Neuronal stem cell (in vitro differentiated cells): ENCODE measurements around the gene H2BK1.

Experiments used
- DNase-seq: peaks from one replicate; pipeline ENCODE4 v3.0.0-alpha.2; 2013; ENCODE audit warnings: low spot score
- H2AFZ ChIP-seq: one replicate; pipeline ENCODE4 v1.6.1; 2013; ENCODE audit warnings: mild to moderate bottlenecking, low read length, inconsistent platforms
- H2AK5ac ChIP-seq: 2 replicates; pipeline ENCODE4 v1.6.1; 2013; ENCODE audit warnings: low read depth, mild to moderate bottlenecking, inconsistent platforms, low read length, moderate library complexity, mixed read lengths
- H2BK120ac ChIP-seq: 2 replicates; pipeline ENCODE4 v1.6.1; 2013; ENCODE audit warnings: low read depth, mild to moderate bottlenecking, inconsistent platforms, low read length, moderate library complexity, mixed read lengths
- H2BK12ac ChIP-seq: one replicate; pipeline ENCODE4 v1.6.1; 2013; ENCODE audit warnings: low read length, inconsistent platforms
- H2BK15ac ChIP-seq: 2 replicates; pipeline ENCODE4 v1.6.1; 2013; ENCODE audit warnings: mild to moderate bottlenecking, low read length, inconsistent platforms, mixed read lengths
- H2BK5ac ChIP-seq: one replicate; pipeline ENCODE4 v1.6.1; 2013; ENCODE audit warnings: inconsistent platforms, mild to moderate bottlenecking, low read length, moderate library complexity
- H3K14ac ChIP-seq: one replicate; pipeline ENCODE4 v1.6.1; 2013; ENCODE audit warnings: low read length, inconsistent platforms
- H3K18ac ChIP-seq: 2 replicates; pipeline ENCODE4 v1.6.1; 2013; ENCODE audit warnings: low read length, inconsistent platforms
- H3K23ac ChIP-seq: 2 replicates; pipeline ENCODE4 v1.6.1; 2013; ENCODE audit warnings: low read depth, mild to moderate bottlenecking, mixed read lengths, low read length, inconsistent platforms; ENCODE audit not compliant: poor library complexity
- H3K27ac ChIP-seq: replicated peaks from 3 replicates; pipeline ENCODE4 v1.5.1; 2013; ENCODE audit warnings: low read length, inconsistent platforms
- H3K27me3 ChIP-seq, 3 experiments: 2 replicates each; pipeline ENCODE4 v1.6.1; 2013; ENCODE audit warnings: low read length in 3 of 3, mild to moderate bottlenecking in 2 of 3, inconsistent platforms in 1 of 3, low read depth in 1 of 3, mixed read lengths in 1 of 3, moderate library complexity in 1 of 3; ENCODE audit not compliant: control insufficient read depth in 3 of 3, insufficient read depth in 3 of 3
- H3K36me3 ChIP-seq, 2 donors: replicated peaks in 1 of 2; 2 replicates each; pipeline ENCODE4 v1.6.1; 2013; ENCODE audit warnings: low read length in 2 of 2; ENCODE audit not compliant: control insufficient read depth in 2 of 2, insufficient read depth in 2 of 2
- H3K4ac ChIP-seq: 2 replicates; pipeline ENCODE4 v1.6.1; 2013; ENCODE audit warnings: inconsistent platforms, mild to moderate bottlenecking, low read length, moderate library complexity
- H3K4me1 ChIP-seq, 2 donors: 1 replicate in 1 of 2; 2 replicates in 1 of 2; pipeline ENCODE4 v1.6.1; 2013; ENCODE audit warnings: low read length in 2 of 2, low read depth in 1 of 2; ENCODE audit not compliant: control insufficient read depth in 2 of 2, insufficient read depth in 1 of 2
- H3K4me2 ChIP-seq: one replicate; pipeline ENCODE4 v1.6.1; 2013; ENCODE audit warnings: mild to moderate bottlenecking, low read length, inconsistent platforms; ENCODE audit not compliant: insufficient read depth, poor library complexity, severe bottlenecking
- H3K4me3 ChIP-seq, 2 donors: 2 replicates each; pipeline ENCODE4 v1.5.1; 2013; ENCODE audit warnings: low read length in 2 of 2, mild to moderate bottlenecking in 2 of 2, inconsistent platforms in 1 of 2, moderate library complexity in 1 of 2
- H3K79me1 ChIP-seq: one replicate; pipeline ENCODE4 v1.6.1; 2013; ENCODE audit warnings: low read depth, mild to moderate bottlenecking, inconsistent platforms, low read length, moderate library complexity
- H3K9ac ChIP-seq: one replicate; pipeline ENCODE4 v1.6.1; 2013; ENCODE audit warnings: mild to moderate bottlenecking, low read depth, low read length, inconsistent platforms; ENCODE audit not compliant: poor library complexity
- H3K9me3 ChIP-seq, 2 donors: replicated peaks in 1 of 2; 2 replicates each; pipeline versions ENCODE3 to v1.6.1; 2013; ENCODE audit warnings: low read length in 2 of 2, mild to moderate bottlenecking in 2 of 2, inconsistent platforms in 1 of 2, low read depth in 1 of 2, mixed read lengths in 1 of 2, moderate library complexity in 1 of 2; ENCODE audit not compliant: control insufficient read depth in 2 of 2, insufficient read depth in 1 of 2
- H4K8ac ChIP-seq: one replicate; pipeline ENCODE4 v1.6.1; 2013; ENCODE audit warnings: low read depth, mild to moderate bottlenecking, inconsistent platforms, low read length, moderate library complexity
- H4K91ac ChIP-seq: one replicate; pipeline ENCODE4 v1.6.1; 2013; ENCODE audit warnings: low read length, low read depth, mild to moderate bottlenecking, inconsistent platforms; ENCODE audit not compliant: poor library complexity
- WGBS, 2 donors: extraction: QIAGEN DNeasy Blood & Tissue Kit; methylation state at CpG; one replicate each; pipeline ENCODE4 v1.1.7; 2013; ENCODE audit warnings: missing lambda C conversion rate in 2 of 2, mixed read lengths in 1 of 2; ENCODE audit not compliant: insufficient read length in 2 of 2, insufficient replicate concordance in 1 of 2; ENCODE audit errors: extremely low coverage in 2 of 2; 5-methylcytosine and 5-hydroxymethylcytosine counted together

The H2BK1 gene

GRCh38 chr7:151247611-151248345, 37.5 kb upstream of the H2BK1 start:
- no peak for DNase-seq
- H4K91ac ChIP-seq, result no peak overlapping the region
- peak overlapping the region; percentile 62 to 76 for H3K4me3 ChIP-seq
- no peaks in the 10 kb centered on the region for H3K79me1 ChIP-seq
- H3K23ac ChIP-seq, result peak overlapping the region; percentile 59
- no peak overlapping the region for H2BK5ac ChIP-seq
- no peak overlapping the region for H3K27ac ChIP-seq
- peak overlapping the region; percentile 96 for H3K18ac ChIP-seq
- peak overlapping the region; percentile 75 for H2BK120ac ChIP-seq
- H3K4me2 ChIP-seq, result peak overlapping the region; percentile 95
- H4K8ac ChIP-seq, result no peak overlapping the region
- H2BK15ac ChIP-seq, result peak overlapping the region; percentile 64
- H2AFZ ChIP-seq, result peak overlapping the region; percentile 93
- H2BK12ac ChIP-seq, result no peak overlapping the region
- WGBS, 2 donors, result no CpG with 5 or more reads among the region's 29 CpGs
- H3K27me3 ChIP-seq, result peaks cover 0 to 29% (median 0%) of the 10 kb centered on the region in 3 experiments
- no peak overlapping the region for H3K4ac ChIP-seq
- H2AK5ac ChIP-seq, result peak overlapping the region; percentile 89
- peak overlapping the region; percentile 9 for H3K14ac ChIP-seq
- H3K36me3 ChIP-seq, result peaks cover 0 to 2% of the 10 kb centered on the region in 2 donors
- H3K9ac ChIP-seq, result peak overlapping the region; percentile 72
- H3K4me1 ChIP-seq, result peaks cover 51 to 56% of the 10 kb centered on the region in 2 donors
- no peaks in the 10 kb centered on the region for H3K9me3 ChIP-seq

- Histone ChIP-seq H4K91ac (no peak overlapping the region), H2BK12ac (no peak overlapping the region), H3K18ac (peak overlapping the region; percentile 12), H3K9me3 (no peaks in the 10 kb centered on the region), H3K27me3 (peaks cover 0 to 29% (median 0%) of the 10 kb centered on the region in 3 experiments), H2BK15ac (no peak overlapping the region), H3K27ac (no peak overlapping the region), H3K4me2 (no peak overlapping the region), H3K36me3 (peaks cover 0 to 9% of the 10 kb centered on the region in 2 donors), H2AK5ac (peak overlapping the region; percentile 89), H2BK120ac (no peak overlapping the region), H4K8ac (no peak overlapping the region), H3K4me1 (peaks cover 47 to 59% of the 10 kb centered on the region in 2 donors), H3K79me1 (no peaks in the 10 kb centered on the region), H3K23ac (no peak overlapping the region), H2BK5ac (no peak overlapping the region), H3K4ac (no peak overlapping the region), H3K4me3 (peak overlapping the region in 1 of 2 donors; percentile 62), H3K9ac (no peak overlapping the region), H2AFZ (peak overlapping the region; percentile 93), H3K14ac (no peak overlapping the region)
- no CpG with 5 or more reads among the region's 4 CpGs for WGBS, 2 donors
- DNase-seq, result no peak
These were observed 36.7 kb upstream of the H2BK1 start for GRCh38 chr7:151246851-151247580.

GRCh38 chr7:151246102-151246850, 36.0 kb upstream of the H2BK1 start:
- Histone ChIP-seq H3K9me3 (no peaks in the 10 kb centered on the region), H4K91ac (no peak overlapping the region), H3K27me3 (peaks cover 0 to 29% (median 0%) of the 10 kb centered on the region in 3 experiments), H4K8ac (no peak overlapping the region), H3K4me2 (no peak overlapping the region), H3K18ac (peak overlapping the region; percentile 66), H3K36me3 (peaks cover 2 to 17% of the 10 kb centered on the region in 2 donors), H2AK5ac (peak overlapping the region; percentile 64), H3K9ac (no peak overlapping the region), H2BK15ac (no peak overlapping the region), H3K27ac (no peak overlapping the region), H3K4ac (no peak overlapping the region), H2BK5ac (no peak overlapping the region), H3K79me1 (no peaks in the 10 kb centered on the region), H2BK120ac (no peak overlapping the region), H3K4me1 (peaks cover 47 to 59% of the 10 kb centered on the region in 2 donors), H2BK12ac (no peak overlapping the region), H3K23ac (peak overlapping the region; percentile 77), H3K14ac (peak overlapping the region; percentile 2), H2AFZ (no peak overlapping the region), H3K4me3 (no peak overlapping the region)
- no CpG with 5 or more reads among the region's 13 CpGs for WGBS, 2 donors
- DNase-seq, result no peak
